Limb (tissue), 2 donors: ENCODE results near the gene SYNGR4.
"Not testable (repeated sequence)": the region's sequence is repeated elsewhere in the genome, so short reads cannot be mapped to it uniquely, and the experiment has no call there.

Experiments used
- DNase-seq, 2 donors: peaks; one replicate each; pipeline ENCODE4 v3.0.0-alpha.2; 2016; ENCODE audit errors: extremely low spot score in 2 of 2

SYNGR4 gene, protein sequence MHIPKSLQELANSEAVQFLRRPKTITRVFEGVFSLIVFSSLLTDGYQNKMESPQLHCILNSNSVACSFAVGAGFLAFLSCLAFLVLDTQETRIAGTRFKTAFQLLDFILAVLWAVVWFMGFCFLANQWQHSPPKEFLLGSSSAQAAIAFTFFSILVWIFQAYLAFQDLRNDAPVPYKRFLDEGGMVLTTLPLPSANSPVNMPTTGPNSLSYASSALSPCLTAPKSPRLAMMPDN

DNA sequence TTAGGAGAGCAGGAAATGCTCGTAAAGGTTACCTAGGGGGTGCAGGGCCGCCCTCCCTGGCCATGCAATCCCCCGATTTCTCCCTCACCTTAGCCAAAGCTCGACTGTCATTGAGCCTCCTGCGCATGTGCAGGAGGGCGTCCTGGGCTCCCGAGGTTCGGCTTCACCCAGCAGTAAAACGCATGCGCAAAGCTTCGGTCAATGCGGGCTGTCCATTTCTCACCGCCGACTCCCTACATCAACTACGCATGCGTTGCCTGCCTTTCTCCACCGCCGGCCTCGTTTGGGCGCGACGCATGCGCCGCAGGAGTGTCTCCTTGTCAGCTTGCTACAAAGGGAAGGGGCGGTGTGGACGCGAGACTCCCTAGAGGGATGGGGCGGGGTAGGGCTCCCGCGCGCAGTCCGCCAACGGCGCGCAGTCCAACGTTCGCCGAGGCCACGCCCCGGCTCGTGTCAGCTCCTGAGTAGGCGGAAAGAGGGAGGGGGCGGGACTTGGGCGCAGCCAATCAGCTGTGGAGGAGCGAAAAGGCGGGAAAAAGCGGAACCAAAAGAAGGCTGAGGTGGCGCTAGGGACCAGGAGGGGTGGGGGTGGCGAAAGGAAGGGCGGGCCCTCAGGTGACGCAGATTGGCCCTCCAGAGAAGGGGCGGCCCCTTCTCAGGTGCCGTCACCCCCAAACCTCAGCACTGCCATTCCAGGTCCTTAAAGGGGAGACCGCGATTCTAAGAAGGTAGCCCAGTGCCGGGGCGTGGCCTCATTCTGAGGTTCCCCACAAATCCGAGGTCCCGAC, at the start of gene SYNGR4, which contains the start of gene TMEM143:
Gene SYNGR4 (plus strand): TSS at position 558 of the 788 bp plus-strand sequence. CDS start 1,476 bp downstream, outside the sequence.
Gene TMEM143 (minus strand): TSS at position 131 of the 788 bp plus-strand sequence. CDS start 20 bp downstream, at position 111.
- peak; percentile 99 to 100 for DNase-seq

DNA sequence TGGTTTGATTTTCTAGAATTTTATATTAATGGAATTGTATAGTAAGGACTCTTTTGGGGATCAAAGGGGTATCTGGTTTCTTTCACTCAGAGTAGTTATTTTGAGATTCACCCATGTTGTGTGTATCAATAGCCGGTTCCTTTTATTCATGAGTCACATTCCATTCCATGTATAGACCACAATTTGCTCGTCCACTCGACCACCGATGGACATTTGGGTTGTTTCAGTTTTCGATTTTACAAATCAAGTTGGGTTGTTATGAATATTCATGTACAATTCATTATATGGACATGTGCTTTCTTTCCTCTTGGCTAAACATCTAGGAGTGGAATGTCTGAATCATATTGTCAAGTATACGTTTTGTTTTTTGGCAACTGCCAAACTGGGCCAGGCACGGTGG, 48.5 kb upstream of the SYNGR4 start:
- DNase-seq: no peak

DNA sequence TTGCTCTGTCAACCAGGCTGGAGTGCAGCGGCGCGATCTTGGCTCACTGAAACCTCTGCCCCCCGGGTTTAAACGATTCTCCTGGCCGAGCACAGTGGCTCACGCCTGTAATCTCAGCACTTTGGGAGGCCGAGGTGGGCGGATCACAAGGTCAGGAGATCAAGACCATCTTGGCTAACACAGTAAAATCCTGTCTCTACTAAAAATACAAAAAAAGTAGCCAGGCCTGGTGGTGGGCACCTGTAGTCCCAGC, 46.5 kb upstream of the SYNGR4 start:
- not testable (repeated sequence) for DNase-seq

DNA sequence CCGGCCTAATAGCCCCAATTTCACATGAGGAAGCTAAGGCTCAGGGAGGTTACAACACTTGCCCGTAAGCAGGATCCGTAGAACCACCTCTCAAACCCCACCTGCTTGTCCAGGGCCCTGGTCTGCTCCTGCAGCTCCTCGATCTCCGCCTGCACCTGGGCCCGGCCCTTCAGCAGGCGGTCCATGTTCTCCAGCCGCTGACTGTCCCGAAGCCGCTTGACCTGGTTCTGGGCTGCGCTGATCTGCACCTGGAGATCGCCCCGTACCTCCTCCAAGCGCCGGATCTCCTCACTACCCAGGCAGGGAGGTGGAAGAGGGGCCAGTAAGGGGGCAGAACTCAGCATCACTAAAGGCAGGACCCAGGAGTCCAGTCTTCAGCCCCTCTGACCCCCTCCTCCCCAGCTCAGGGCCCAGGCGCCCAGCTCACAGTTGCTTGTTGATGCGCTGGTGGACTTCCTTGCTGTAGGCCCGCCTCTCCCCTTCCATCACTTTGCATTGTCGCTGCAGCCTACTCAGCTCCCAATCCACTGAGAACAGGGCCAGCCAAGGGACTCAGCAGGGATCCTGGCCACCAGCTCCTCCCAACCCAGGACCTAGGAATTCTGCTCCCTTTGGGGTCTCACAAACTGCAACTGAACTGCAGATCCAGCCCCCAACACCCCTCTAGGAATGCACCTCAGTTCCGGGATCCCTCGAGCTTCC, 45.7 kb upstream of the SYNGR4 start:
- no peak for DNase-seq

DNA sequence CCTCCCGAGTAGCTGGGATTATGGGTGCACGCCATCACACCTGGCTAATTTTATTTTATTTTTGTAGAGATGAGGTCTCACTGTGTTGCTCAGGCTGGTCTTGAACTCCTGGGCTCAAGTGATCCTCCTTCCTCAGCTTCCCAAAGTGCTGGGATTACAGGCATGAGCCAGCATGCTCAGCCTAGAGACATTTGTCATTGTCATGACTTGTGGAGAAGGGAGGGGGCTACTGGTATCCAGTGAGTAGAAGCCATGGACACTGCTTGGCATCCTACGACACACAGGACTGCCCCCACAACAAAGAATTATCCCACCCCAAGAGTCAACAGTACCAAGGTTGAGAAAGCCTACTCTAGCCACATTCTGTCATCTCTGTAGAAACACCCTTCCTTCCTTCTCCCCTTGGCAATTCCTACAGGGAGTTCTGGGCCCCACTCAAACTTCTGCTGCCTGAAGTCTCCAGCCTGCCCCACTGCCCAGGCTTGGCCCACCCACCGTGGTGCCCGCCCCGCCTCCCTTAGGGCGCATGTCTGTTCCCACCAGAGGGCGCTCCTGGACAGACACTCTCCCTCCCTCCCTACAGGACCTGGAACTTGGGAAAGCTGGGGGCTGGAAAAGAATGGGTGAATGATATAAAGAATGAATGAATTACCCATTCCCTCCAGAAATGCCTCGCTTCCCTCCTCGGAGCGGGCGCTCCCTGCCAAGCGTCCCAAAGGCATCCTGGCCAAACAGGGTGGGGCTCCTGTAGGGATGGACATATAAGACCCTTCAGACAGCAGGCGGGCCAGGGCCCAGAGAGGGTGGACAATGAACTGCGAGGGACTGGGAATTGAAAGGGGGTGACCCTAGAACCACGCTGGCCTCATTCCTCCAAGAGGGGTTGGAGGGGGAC, 44.3 kb upstream of the SYNGR4 start:
- DNase-seq: peak; percentile 43 to 85

DNA sequence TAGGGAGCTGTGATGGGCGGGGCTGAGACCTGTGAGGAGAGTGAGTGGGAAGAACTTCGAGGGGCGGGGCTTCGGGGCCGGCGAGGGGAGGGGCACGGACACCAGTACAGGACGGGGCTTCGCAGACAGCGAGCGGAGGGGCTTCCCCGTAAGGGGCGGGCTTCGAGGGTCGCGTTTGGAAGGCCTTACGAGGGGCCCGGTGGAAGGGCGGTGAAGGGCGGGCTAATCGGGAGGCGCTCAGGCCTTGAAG, 42.9 kb upstream of the SYNGR4 start:
- DNase-seq: peak; percentile 91 to 96

DNA sequence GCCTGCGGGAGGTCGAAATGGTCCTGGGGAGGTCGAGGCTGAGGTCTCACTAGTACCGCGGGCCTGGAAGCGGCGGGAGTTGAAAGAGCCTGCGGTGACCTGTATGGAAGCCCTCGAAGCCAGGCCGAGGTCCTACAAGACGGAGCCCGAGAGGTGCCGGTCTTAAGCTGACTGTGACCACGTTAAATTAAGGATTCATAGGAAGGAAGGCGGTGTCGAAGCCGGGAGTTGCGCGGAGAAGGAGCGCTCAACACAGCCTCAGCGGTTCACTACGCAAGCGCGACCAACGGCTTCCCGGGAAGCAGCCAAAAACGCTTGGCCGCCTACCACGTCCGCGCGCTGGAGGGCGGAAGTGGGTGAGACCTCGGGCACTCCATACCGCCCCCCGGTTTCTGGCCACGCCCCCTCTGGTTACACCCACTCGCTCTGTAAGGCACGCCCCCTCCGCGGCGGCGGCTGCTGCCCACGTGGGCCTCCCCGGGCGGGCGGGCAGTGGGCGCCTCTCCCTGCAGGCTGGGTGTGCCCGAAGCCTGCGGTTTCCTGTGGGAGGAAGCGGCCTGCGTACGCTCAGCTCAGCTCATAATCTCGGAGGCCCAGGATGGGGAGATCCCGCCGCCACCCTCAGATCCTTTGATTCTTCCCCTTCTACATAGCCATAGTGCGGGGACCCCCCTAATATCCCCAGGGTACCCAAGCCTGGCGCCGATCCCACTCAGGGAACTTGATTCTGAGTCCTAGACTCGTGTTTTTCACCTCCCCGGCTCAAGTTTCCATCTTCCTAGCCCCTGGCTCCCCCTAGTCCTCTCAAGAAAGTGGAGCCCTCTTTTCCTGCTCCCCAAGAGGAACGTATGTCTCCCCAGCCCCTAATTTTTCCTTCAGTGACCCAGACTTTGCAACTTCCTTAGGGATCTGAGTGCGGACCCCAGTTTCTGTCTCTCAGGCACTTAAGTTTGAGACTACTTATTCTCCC, 42.3 kb upstream of the SYNGR4 start:
- DNase-seq: peak; percentile 95 to 98

DNA sequence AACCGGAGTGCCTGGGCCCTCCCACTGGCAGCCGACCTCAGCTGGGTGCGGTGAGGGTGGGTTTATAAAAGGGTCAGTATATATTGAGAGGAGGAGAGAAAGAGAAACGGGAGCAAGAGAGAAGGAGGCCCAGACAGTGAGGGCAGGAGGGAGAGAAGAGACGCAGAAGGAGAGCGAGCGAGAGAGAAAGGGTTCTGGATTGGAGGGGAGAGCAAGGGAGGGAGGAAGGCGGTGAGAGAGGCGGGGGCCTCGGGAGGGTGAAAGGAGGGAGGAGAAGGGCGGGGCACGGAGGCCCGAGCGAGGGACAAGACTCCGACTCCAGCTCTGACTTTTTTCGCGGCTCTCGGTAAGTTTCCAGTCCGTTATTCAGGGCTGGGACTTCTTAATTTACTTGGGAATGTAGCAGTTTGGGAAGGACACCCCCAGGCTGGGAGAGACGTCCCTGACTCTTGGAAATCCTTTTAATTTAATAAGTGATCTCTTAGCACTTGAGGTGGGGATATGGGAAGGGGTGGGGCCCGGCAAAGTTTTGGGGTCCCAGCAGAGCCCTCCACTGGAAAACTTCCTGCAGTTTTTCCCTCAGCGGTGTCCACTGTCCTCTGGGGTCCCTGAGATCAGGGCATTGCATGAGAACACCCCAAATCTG, 38.8 kb upstream of the SYNGR4 start, which contains the start of gene EMP3:
Gene EMP3 (plus strand): TSS at position 288 of the 646 bp plus-strand sequence. CDS start 1,293 bp downstream, outside the sequence.
- peak; percentile 91 to 94 for DNase-seq

DNA sequence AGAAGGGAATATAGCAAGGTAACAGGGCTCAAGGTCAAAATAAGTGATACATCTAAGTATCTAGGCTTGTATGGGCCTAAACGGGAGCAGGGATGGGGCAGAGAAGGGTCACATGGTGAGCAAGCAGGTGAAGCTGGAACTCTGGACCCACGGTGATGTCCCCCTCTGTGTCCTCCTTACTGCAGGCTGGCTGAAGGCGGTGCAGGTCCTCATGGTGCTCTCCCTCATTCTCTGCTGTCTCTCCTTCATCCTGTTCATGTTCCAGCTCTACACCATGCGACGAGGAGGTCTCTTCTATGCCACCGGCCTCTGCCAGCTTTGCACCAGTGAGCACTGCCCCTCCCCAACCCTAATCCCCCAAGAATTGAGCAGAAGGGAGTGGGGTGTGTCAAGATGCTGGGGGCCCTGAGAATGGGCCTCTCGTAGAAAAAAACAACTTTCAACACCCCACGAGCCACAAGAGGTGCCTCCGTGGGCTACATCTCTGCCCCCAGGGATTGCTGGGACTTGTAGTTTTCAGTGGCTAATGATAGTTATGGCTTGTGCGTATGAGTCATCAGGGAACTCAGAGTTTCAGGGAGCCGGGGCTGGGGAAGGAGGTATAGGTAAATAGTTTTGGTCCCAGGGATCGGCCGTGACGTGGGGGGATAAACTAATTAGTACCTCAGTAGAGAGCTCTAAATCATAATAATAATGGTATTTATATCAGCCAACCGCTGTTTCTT, 34.8 kb upstream of the SYNGR4 start:
- no peak for DNase-seq

DNA sequence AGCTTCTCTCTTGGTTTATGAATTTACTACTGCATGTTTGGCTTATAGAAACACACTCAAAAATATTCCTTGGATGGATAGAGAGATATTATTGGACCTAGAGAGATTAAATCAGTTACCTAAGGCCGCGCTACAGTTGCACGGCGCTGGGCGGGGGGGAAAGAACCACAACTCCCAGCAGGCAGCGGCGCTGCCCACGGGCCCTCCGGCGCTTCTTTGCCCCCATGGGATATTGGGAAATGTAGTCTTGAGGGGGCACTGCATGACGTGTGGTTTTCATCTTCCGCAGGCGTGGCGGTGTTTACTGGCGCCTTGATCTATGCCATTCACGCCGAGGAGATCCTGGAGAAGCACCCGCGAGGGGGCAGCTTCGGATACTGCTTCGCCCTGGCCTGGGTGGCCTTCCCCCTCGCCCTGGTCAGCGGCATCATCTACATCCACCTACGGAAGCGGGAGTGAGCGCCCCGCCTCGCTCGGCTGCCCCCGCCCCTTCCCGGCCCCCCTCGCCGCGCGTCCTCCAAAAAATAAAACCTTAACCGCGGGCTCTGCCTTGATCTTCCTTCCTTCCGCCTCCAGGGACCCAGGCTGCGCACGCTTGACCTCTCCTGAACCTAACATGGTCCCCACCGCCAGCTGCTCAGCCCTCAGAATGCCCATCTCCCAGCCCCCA, 34.0 kb upstream of the SYNGR4 start:
- peak; percentile 54 to 86 for DNase-seq

DNA sequence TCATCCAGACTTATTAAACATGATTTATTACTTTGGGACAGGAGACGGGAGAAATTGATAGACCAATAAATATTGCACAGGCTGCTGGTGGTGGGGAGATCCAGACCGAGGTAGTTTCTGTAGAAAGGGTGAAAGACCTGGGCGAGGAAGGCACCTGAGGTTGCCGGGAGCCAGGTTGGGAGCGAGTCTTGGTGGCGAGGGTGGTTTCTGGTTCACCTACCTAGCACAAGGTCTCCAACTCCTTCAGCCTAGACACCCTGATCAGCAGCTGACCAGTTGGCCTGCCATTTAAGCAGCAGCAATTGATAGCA, 31.9 kb upstream of the SYNGR4 start:
- no peak for DNase-seq

DNA sequence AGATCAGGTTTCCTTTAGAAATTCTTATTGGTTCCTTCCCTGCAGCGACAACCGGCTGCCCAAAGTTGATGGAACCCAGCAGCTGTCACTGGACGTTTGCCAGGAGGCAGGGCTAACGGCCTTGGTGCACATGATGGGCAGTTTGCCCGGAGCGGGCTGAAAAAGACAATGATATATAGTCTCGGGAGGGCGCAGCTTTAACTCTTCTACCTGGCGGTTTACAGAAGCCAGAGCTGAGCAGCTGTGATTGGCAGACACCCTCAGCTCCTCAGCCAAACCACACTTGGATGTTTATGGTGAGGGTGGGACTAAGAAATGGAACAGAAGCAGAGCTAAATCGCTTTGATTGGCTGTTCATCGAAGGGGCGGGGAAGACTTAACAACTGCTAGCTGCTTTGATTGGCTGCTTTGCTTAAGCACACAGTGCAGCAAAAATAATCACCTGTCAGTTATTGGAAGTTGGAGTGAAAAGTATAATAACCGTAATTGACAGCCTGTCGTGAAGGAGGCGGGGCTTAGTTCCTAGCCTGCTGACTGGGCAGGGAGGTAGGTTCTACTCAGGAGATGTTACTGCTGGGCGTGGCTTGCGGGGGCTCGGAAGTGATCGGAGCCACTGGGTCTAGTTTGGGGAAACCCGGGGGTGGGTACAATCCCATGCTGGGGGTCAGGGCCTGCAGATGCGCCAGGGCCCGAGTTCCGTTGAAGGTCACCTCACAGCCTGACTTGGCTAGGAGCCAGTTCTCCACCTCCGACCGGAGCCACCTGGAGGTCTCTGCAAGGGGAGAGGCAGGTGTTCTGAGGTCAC, 31.3 kb upstream of the SYNGR4 start:
- DNase-seq: peak; percentile 91 to 98

DNA sequence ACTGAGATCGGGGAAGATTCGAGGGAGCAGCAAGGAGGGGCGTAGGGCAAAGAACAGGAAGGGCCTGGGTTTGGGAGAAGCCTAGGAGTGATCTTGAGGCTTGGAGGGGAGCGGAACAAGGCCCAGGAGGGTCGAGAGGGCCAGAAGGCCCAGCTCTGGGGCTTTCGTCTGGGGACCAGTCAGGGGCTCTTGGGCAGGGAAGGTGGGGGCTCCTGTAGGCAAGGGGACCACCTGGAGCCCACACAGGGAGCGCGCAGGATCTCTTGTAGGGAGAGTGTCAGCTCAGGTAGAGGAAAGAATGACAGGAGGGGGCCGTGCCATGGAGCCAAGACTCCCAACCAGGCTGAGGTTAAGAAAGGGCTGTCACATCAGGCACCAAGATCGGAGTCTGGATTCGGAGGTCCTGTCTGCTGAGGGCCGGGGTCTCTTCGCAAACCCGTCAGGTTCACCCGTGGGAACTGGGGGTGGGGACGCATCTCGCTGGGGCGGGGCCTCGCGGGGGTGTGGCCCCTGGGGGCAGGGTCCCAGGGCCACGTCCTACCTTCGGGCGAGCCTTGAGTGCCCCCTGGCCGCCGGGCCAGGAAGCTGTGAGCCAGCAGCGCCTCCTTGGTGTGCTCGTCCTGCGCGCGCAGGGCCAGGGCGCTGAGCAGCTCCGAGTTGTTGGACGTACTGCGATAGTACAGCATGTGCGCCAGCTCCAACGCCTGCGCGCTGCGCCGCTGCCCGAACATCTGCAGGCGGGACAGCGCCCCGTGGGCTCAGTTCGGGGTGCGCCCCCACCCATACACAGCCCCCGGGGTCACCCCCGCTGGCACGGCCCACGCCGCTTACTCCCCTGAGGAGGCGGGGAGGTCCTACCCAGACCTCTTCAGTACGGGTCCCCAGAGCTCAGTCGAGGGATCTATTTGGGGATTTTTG, 30.4 kb upstream of the SYNGR4 start:
- peak; percentile 84 to 88 for DNase-seq

DNA sequence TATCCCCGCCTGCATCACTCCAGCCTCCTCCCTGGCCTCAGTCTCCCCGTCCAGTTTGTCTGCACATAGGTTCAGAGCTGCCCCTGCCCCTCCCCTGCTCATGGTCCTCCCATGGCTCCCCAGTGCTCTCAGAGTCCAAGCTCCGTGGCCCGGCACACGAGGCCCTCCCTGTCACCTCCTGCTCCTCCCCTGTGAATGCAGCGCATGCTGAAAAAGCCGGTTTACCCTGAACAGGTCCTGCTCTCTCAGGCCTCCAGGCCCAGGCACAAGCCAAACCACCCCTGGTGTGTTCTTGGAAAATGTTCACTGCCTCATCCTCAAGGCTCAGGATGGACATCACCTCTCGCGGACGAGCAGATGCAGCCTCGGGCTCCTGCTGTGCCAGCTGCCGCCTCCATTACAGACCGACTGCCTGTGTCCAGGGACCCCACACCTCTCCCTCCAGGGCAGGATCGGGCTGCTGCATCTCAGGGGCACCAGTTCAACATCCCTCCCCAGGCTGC, 25.9 kb upstream of the SYNGR4 start:
- DNase-seq: no peak

DNA sequence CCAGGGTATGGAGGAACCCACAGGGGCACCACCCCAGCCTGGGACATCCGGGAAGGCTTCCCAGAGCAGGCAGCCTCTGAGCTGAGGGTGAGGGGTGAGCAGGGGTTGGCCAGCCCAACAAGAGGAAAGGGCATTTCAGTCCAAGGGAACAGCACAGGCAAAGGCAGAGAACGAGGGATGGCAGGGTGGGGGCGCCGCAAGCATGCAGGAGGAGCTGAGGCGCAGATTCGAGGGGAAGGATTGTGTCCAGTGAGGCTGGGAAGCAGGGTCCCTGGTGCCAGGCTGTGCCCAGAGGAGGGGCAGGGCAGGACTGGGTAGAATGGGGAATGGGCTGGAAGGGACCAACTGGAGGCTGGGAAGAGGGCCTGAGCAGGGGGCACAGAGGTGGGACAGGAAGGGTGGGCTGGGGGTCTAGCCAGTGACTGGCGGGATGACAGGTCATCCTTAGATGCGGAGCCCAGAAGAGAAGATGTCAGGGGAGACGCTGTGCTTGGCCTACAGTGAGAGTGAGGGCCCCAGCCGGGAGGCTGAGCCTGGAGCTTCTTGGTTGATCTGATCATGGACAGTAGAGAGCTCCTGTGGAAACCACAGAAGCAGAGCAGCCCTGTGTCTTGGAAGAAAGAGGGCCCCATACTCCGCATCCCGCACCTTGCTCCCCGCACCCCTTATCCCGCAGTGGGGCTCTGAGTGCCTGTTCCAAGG, 25.2 kb upstream of the SYNGR4 start:
- no peak for DNase-seq

DNA sequence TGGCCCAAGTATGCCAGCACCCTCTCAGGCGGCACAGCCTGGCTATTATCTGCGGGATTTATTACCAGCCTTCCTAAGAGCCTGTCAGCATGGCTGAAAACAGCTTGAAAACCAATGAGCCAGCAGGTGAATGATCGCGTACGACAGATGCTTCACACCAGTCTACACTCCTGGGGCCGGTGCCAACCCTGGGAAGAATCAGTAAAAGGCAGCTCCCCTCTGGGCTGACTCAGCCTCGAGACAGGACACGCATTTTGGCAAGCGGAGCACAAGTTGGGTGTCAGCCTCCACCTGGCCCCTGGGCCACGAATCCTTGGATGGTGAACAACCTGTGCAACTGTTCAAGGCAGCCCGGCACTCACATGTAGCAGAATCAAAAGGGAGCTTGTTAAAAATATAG, 23.2 kb upstream of the SYNGR4 start:
- DNase-seq: no peak
